Thoracic aorta (tissue), 2 donors: ENCODE measurements around the gene LRRC1. TPM values are rescaled to one million over a fixed set of nuclear protein-coding genes. Genes with fewer than 3 reads are reported as not detected.
A peak's percentile ranks its signal among the peaks of the same experiment; 100 is the strongest.
"Not testable (repeated sequence)": the region's sequence is repeated elsewhere in the genome, so short reads cannot be mapped to it uniquely, and the experiment has no call there.

ENCODE experiments used
- ATAC-seq: fragments of 150-250 bp; one replicate; pipeline ENCODE4 v1.8.0; 2017; ENCODE audit warnings: low read depth; ENCODE audit not compliant: insufficient number of reproducible peaks, low FRiP score
- DNase-seq: peaks from one replicate; pipeline ENCODE4 v3.0.0-alpha.2; 2020; ENCODE audit warnings: low spot score
- H3K27ac ChIP-seq, 2 donors: fragments of 200-600 bp; sonication (generic); 1 replicate in 1 of 2; 2 replicates in 1 of 2; pipeline ENCODE4 v1.5.1; 2016; ENCODE audit warnings: mild to moderate bottlenecking in 2 of 2, moderate library complexity in 2 of 2
- H3K27me3 ChIP-seq: fragments of 200-600 bp; sonication (generic); replicated peaks from 2 replicates; pipeline ENCODE4 v1.6.0; 2016; ENCODE audit warnings: mild to moderate bottlenecking; ENCODE audit not compliant: insufficient read depth
- H3K36me3 ChIP-seq: fragments of 200-600 bp; sonication (generic); one replicate; pipeline ENCODE4 v1.5.1; 2016
- H3K4me1 ChIP-seq, 2 donors: fragments of 200-600 bp; sonication (generic); 1 replicate in 1 of 2; 2 replicates in 1 of 2; pipeline versions ENCODE4 v1.5.1 to v1.6.0; 2016; ENCODE audit warnings: low read depth in 2 of 2, mild to moderate bottlenecking in 1 of 2; ENCODE audit not compliant: control insufficient read depth in 1 of 2
- H3K4me3 ChIP-seq: fragments of 200-600 bp; sonication (generic); 2 replicates; pipeline ENCODE4 v1.5.1; 2016; ENCODE audit warnings: mild to moderate bottlenecking
- H3K9me3 ChIP-seq: fragments of 200-600 bp; sonication (generic); 2 replicates; pipeline ENCODE4 v1.5.1; 2016
- CTCF ChIP-seq: fragments of 200-600 bp; sonication (generic); IDR thresholded peaks from one replicate; pipeline ENCODE4 v1.5.1; 2019; ENCODE audit warnings: antibody characterized with exemption
- total RNA-seq, 2 donors: library from RNA; depleted of rRNA; stranded (reverse); fragments of >200 nt; gene quantifications; one replicate each; pipeline versions ENCODE4 v1.1.0 to v1.2.3, GENCODE V29; 2016

Gene LRRC1
- total RNA-seq, 2 donors from 2014 or later: 18.5 to 22.8 TPM

GRCh38 chr6:53771785-53772624, 22.8 kb upstream of the LRRC1 start:
- Histone ChIP-seq H3K4me1 (peaks cover 4 to 20% of the 10 kb centered on the region in 2 donors), H3K4me3 (no peak overlapping the region), H3K9me3 (no peaks in the 10 kb centered on the region), H3K27me3 (no peaks in the 10 kb centered on the region), H3K27ac (peak overlapping the region in 1 of 2 donors; percentile 40), H3K36me3 (no peaks in the 10 kb centered on the region)
- no peak for TF ChIP-seq CTCF
- ATAC-seq (peak; percentile 55), DNase-seq (no peak)

GRCh38 chr6:53773044-53773696, 21.6 kb upstream of the LRRC1 start:
- no peak for TF ChIP-seq CTCF
- DNase-seq: no peak
- ATAC-seq: no peak
- Histone ChIP-seq H3K27ac (no peak overlapping the region), H3K9me3 (no peaks in the 10 kb centered on the region), H3K4me3 (no peak overlapping the region), H3K27me3 (no peaks in the 10 kb centered on the region), H3K36me3 (no peaks in the 10 kb centered on the region), H3K4me1 (peaks cover 4 to 20% of the 10 kb centered on the region in 2 donors)

- H3K36me3 ChIP-seq, DNase-seq, H3K27me3 ChIP-seq, ATAC-seq, H3K9me3 ChIP-seq, H3K27ac ChIP-seq, H3K4me3 ChIP-seq: not testable (repeated sequence)
- H3K4me1 ChIP-seq: peaks cover 4 to 15% of the 10 kb centered on the region in 2 donors
Observed at GRCh38 chr6:53776152-53776551, 18.7 kb upstream of the LRRC1 start.

GRCh38 chr6:53784991-53785390, 9.8 kb upstream of the LRRC1 start:
- not testable (repeated sequence) for H3K4me3 ChIP-seq, H3K27ac ChIP-seq, ATAC-seq, H3K36me3 ChIP-seq, DNase-seq, H3K27me3 ChIP-seq, H3K9me3 ChIP-seq, H3K4me1 ChIP-seq

GRCh38 chr6:53786832-53787231, 8.0 kb upstream of the LRRC1 start:
- DNase-seq (no peak), ATAC-seq (no peak)
- Histone ChIP-seq H3K4me3 (no peak overlapping the region), H3K9me3 (peaks cover 2% of the 10 kb centered on the region), H3K27me3 (no peaks in the 10 kb centered on the region), H3K27ac (no peak overlapping the region), H3K36me3 (no peaks in the 10 kb centered on the region), H3K4me1 (no peaks in the 10 kb centered on the region)
- TF ChIP-seq CTCF: no peak

GRCh38 chr6:53790886-53791285, 3.9 kb upstream of the LRRC1 start:
- no peaks in the 10 kb centered on the region for H3K27me3 ChIP-seq

More at GRCh38 chr6:53790886-53791285, 3.9 kb upstream of the LRRC1 start:
- TF ChIP-seq CTCF: no peak
- no peak for DNase-seq
- Histone ChIP-seq H3K27ac (no peak overlapping the region), H3K9me3 (peaks cover 2% of the 10 kb centered on the region), H3K36me3 (no peaks in the 10 kb centered on the region), H3K4me1 (peaks cover 0 to 8% of the 10 kb centered on the region in 2 donors), H3K4me3 (no peak overlapping the region)
- no peak for ATAC-seq
